GM19099 (cell line): ENCODE measurements around the gene GNAT1.

Experiments
- POLR2A ChIP-seq: IDR thresholded peaks from 3 replicates; pipeline ENCODE4 v1.6.1; 2011; ENCODE audit warnings: low read depth; ENCODE audit not compliant: insufficient read length; ENCODE audit errors: extremely low read depth

The GNAT1 gene

DNA sequence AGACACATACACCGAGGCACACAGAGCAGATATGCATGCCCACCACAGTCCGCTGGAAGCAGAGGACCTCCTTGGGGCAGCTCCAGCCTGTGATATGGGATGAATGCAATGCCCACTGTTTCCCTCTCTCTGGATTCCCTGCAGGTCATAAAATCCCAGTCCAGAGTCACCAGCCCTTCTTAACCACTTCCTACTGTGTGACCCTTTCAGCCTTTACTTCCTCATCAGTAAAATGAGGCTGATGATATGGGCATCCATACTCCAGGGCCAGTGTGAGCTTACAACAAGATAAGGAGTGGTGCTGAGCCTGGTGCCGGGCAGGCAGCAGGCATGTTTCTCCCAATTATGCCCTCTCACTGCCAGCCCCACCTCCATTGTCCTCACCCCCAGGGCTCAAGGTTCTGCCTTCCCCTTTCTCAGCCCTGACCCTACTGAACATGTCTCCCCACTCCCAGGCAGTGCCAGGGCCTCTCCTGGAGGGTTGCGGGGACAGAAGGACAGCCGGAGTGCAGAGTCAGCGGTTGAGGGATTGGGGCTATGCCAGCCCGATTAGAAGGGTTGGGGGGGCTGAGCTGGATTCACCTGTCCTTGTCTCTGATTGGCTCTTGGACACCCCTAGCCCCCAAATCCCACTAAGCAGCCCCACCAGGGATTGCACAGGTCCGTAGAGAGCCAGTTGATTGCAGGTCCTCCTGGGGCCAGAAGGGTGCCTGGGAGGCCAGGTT lies at the start of gene GNAT1:
Gene GNAT1 (plus strand): TSS at position 675 of the 725 bp plus-strand sequence. CDS start 116 bp downstream, outside the sequence.
- no peak for TF ChIP-seq POLR2A

- no peak for TF ChIP-seq POLR2A
Observed at GRCh38 chr3:50146316-50146901, 45.0 kb upstream of the GNAT1 start.

- no peak for TF ChIP-seq POLR2A
Observed at GRCh38 chr3:50147016-50147415, 44.4 kb upstream of the GNAT1 start.

- TF ChIP-seq POLR2A, result no peak
Observed at GRCh38 chr3:50147447-50147846, 44.0 kb upstream of the GNAT1 start.

DNA sequence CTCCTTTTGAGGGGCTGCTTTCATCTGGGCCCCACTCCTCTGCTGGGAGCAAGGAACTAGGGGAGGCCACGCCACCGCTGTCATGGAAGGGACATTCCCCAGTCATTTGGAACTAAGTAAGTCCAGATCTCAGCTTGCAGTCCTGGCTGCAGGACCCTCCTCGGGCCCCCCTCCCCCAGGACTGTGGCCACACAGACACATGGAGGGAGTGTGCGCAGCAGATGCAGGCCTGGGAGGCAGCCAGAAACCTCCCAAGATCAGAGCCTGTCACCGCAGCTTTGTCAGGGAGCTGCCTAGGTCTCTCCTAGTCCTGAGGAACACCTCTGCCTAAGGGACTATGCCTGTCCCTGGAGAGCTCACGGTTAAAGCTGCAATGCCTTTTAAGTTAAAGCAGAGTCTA lies 43.5 kb upstream of the GNAT1 start:
- no peak for TF ChIP-seq POLR2A

- TF ChIP-seq POLR2A, result no peak
Observed at GRCh38 chr3:50150404-50150750, 41.0 kb upstream of the GNAT1 start.

DNA sequence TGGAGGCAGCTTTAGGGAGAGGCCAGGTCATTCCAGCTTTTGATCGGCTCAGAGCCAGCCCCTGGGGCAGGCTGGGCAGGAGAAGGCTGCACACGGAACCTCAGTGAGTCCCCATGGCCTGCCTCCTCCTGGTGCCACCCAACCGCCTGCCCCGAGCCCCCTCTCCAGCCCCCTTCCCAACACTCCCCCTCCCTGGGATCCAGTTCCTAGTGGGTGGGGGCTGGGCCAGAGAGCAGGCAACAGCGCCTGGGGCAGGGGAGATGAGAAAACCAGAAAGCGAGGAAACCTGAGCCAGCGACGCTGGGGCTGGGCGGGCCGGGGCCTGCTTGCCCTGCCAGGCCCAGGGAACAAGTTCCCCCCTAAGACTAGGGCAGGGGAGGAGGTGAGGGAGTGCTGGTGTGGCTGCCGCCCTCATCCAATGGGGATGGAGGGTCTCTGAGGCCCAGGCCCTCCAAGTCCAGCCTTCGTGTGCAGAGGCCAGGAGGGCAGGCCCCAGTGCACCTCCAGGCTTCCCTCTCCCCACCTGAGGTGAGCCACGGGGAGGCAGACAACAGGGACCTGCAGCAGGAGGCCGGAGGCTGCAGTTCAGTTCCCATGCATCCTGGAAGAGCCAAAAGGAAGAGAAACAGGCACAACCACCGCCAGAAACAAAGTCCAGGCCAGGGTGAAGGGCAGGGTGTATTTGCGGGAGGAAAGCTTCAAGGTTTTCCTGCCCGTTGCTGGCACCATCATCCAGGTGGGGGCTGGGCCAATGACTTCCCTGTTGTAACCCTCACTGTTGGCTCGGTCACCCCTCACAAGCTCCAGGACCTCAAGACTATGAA lies 40.3 kb upstream of the GNAT1 start:
- TF ChIP-seq POLR2A, result no peak

DNA sequence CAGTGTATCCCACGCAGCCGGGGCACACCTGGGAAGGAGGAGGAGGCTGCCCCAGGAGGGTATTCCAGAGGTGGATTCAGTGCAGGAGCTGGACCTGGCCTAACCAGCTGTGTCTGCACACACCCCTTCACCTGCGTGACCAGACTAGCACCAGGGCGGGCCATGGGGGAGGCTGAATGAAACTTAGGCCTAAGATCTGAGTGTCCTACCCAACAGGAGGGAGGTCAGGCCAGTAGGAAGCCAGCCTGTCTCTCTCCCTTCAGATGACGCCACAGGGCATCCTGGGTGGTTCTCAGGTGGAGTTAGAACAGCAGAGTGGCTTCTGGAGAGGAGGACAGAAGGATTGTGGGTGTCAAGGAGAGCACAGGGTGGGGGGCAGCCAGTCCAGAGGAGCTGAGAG lies 39.7 kb upstream of the GNAT1 start:
- TF ChIP-seq POLR2A, result no peak

GRCh38 chr3:50153782-50154475 lies 37.5 kb upstream of the GNAT1 start:
- TF ChIP-seq POLR2A, result no peak

- TF ChIP-seq POLR2A, result no peak
Observed at GRCh38 chr3:50154476-50154839, 37.0 kb upstream of the GNAT1 start.

- TF ChIP-seq POLR2A, result no peak
Observed at GRCh38 chr3:50154840-50155490, 36.4 kb upstream of the GNAT1 start, which contains the start of gene SEMA3F. Gene SEMA3F, plus strand, starts transcription at chr3:50155324. Its CDS starts 4,299 bp downstream, at chr3:50159623.

DNA sequence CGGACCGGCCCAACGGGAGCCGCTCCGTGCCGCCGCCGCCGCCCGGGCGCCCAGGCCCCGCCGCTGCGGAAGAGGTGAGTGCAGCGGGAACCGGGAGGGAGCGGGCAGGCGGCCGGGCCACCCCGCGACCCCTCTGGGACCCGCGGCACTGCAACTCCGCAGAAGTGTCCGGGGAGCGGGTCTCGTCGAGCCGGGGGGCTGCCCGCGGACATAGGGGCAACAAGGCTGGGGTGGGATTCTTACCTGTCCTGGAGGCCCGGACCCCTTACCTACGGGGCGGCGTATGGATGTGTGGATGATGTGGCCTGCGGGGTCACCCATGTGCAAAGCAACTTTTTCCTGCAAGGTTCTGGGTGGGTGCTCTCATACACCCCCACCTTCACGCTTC lies 35.9 kb upstream of the GNAT1 start:
- TF ChIP-seq POLR2A, result no peak

GRCh38 chr3:50155891-50156290 lies 35.5 kb upstream of the GNAT1 start:
- no peak for TF ChIP-seq POLR2A

GRCh38 chr3:50156549-50157493 lies 34.6 kb upstream of the GNAT1 start:
- TF ChIP-seq POLR2A, result no peak
